Gastroesophageal sphincter (tissue), 4 donors: ENCODE results near the gene PLAGL2. TPM values are rescaled to one million over a fixed set of nuclear protein-coding genes. Genes with fewer than 3 reads are reported as not detected.

Experiments used
- ATAC-seq: fragments of 150-250 bp; one replicate; pipeline ENCODE4 v1.9.1; 2016; ENCODE audit warnings: mild to moderate bottlenecking, moderate library complexity
- H3K27ac ChIP-seq, 4 donors: fragments of 200-600 bp; sonication (generic) in 3 of 4; 1 replicate in 3 of 4; 2 replicates in 1 of 4; pipeline ENCODE4 v1.5.1; 2016 to 2019
- H3K27me3 ChIP-seq: fragments of 200-600 bp; sonication (generic); one replicate; pipeline ENCODE4 v1.5.1; 2019
- H3K36me3 ChIP-seq, 2 donors: fragments of 200-600 bp; sonication (generic); one replicate each; pipeline ENCODE4 v1.5.1; 2019; ENCODE audit warnings: control low read depth in 1 of 2
- H3K4me1 ChIP-seq, 3 donors: fragments of 200-600 bp; sonication (generic); 1 replicate in 2 of 3; 2 replicates in 1 of 3; pipeline ENCODE4 v1.5.1; 2016 to 2019; ENCODE audit warnings: control low read depth in 2 of 3
- H3K4me3 ChIP-seq, 2 donors: fragments of 200-600 bp; sonication (generic); one replicate each; pipeline ENCODE4 v1.5.1; 2019; ENCODE audit warnings: mild to moderate bottlenecking in 1 of 2, moderate library complexity in 1 of 2
- H3K9me3 ChIP-seq, 3 donors: fragments of 200-600 bp; sonication (generic); one replicate each; pipeline ENCODE4 v1.5.1; 2017 to 2019; ENCODE audit warnings: control low read depth in 2 of 3
- EP300 ChIP-seq: sonication (generic); formaldehyde crosslinking; IDR thresholded peaks from one replicate; pipeline ENCODE4 v1.6.1; 2017; ENCODE audit warnings: antibody characterized with exemption, mild to moderate bottlenecking
- POLR2A ChIP-seq, 2 donors: fragments of 450-650 bp; IDR thresholded peaks; one replicate each; pipeline ENCODE4 v1.6.1; 2017; ENCODE audit warnings: antibody characterized with exemption in 2 of 2, mild to moderate bottlenecking in 2 of 2, moderate library complexity in 1 of 2
- POLR2AphosphoS5 ChIP-seq: sonication (generic); formaldehyde crosslinking; IDR thresholded peaks from one replicate; pipeline ENCODE4 v1.6.1; 2017; ENCODE audit warnings: antibody characterized with exemption
- WGBS, 2 donors: methylation state at CpG; one replicate each; pipeline ENCODE4 v1.1.5; 2018; ENCODE audit warnings: low coverage in 1 of 2; 5-methylcytosine and 5-hydroxymethylcytosine counted together
- total RNA-seq, 4 donors: library from RNA; depleted of rRNA; stranded (reverse); fragments of >200 nt; gene quantifications; one replicate each; pipeline ENCODE4 v1.1.0, GENCODE V29; 2016
- TF ChIP-seq, protein P1 (sequence below), 4 experiments: fragments of 200-600 bp in 2 of 4; fragments of 450-650 bp in 2 of 4; sonication (generic) in 1 of 4; IDR thresholded peaks; one replicate each; pipeline ENCODE4 v1.5.1; 2017 to 2019; ENCODE audit warnings: antibody characterized with exemption in 4 of 4, mild to moderate bottlenecking in 2 of 4, moderate library complexity in 2 of 4

Gene PLAGL2
- total RNA-seq, 4 donors from 2014 or later: 5.8 to 11.0 (median 6.1) TPM

- 73% methylated on average over 3 of the region's 6 CpGs; no CpG with 5 or more reads in 1 of the 2 donors for WGBS, 2 donors
- ATAC-seq: no peak
- Histone ChIP-seq H3K4me3 (no peak overlapping the region), H3K9me3 (no peaks in the 10 kb centered on the region), H3K36me3 (peaks cover 0 to 70% of the 10 kb centered on the region in 2 donors), H3K4me1 (no peaks in the 10 kb centered on the region), H3K27me3 (no peaks in the 10 kb centered on the region), H3K27ac (no peak overlapping the region)
- TF ChIP-seq POLR2AphosphoS5 (no peak), POLR2A (IDR thresholded peaks at IDR 0.05) (no peak), EP300 (no peak)
- TF ChIP-seq, protein P1, sequence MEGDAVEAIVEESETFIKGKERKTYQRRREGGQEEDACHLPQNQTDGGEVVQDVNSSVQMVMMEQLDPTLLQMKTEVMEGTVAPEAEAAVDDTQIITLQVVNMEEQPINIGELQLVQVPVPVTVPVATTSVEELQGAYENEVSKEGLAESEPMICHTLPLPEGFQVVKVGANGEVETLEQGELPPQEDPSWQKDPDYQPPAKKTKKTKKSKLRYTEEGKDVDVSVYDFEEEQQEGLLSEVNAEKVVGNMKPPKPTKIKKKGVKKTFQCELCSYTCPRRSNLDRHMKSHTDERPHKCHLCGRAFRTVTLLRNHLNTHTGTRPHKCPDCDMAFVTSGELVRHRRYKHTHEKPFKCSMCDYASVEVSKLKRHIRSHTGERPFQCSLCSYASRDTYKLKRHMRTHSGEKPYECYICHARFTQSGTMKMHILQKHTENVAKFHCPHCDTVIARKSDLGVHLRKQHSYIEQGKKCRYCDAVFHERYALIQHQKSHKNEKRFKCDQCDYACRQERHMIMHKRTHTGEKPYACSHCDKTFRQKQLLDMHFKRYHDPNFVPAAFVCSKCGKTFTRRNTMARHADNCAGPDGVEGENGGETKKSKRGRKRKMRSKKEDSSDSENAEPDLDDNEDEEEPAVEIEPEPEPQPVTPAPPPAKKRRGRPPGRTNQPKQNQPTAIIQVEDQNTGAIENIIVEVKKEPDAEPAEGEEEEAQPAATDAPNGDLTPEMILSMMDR (IDR thresholded peaks at IDR 0.05): no peak
These were observed 27.9 kb upstream of the PLAGL2 start for GRCh38 chr20:32235331-32236047.

DNA sequence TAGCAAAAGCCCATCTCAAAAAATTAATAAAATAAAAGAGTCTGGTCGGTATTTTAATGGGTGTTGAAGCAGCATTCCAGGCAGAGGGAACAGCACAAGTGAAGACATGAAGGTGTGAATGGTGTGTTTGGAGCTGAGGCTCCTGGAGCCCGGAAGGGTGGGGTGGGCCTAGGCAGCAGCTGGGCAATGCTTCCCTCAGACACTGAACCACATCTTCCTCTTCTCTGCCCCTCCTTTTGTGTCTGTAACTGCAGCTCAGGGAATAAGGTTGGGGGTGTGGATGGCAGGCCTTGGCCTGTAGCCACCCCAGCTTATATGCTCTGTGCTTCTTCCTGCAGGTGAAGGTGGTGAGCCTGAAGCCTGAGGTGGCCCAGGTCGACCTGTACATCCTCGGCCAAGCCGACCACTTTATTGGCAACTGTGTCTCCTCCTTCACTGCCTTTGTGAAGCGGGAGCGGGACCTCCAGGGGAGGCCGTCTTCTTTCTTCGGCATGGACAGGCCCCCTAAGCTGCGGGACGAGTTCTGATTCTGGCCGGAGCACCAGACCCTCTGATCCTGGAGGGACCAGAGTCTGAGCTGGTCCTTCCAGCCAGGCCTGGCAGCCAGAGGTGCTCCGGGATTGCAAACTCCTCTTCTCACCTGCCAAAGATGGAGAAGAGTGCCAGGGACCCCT, 26.7 kb upstream of the PLAGL2 start:
- Histone ChIP-seq H3K27ac (no peak overlapping the region), H3K9me3 (no peaks in the 10 kb centered on the region), H3K36me3 (peaks cover 0 to 82% of the 10 kb centered on the region in 2 donors), H3K4me1 (no peaks in the 10 kb centered on the region), H3K27me3 (no peaks in the 10 kb centered on the region), H3K4me3 (no peak overlapping the region)
- no peak for ATAC-seq
- TF ChIP-seq POLR2A (IDR thresholded peaks at IDR 0.05) (no peak), EP300 (no peak), POLR2AphosphoS5 (no peak)
- TF ChIP-seq, protein P1 (IDR thresholded peaks at IDR 0.05): no peak
- 87 to 100% methylated on average over 1 to 2 of the region's 13 CpGs for WGBS, 2 donors

DNA sequence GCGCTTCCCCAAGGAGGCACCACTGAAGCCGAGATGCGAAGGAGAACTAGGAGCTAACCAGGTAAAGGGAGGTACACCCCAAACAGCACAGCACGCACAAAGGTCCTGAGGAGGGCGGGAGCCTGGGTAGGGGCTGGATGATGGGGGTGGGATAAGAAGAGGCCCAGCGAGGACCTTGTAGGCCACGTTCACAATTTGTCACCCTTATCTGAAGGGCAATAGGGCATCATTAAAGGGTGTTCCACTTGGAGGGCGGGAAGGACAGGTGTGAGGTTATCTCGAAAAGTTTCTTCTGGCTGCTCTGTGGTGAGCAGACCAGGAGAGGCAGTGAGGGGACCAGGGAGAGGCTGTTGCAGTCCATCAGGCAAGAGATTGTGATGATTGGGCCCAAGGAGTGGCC, 25.7 kb upstream of the PLAGL2 start:
- no peak for ATAC-seq
- Histone ChIP-seq H3K4me3 (no peak overlapping the region), H3K4me1 (no peaks in the 10 kb centered on the region), H3K9me3 (no peaks in the 10 kb centered on the region), H3K27me3 (no peaks in the 10 kb centered on the region), H3K27ac (no peak overlapping the region), H3K36me3 (peaks cover 0 to 92% of the 10 kb centered on the region in 2 donors)
- no peak for TF ChIP-seq POLR2AphosphoS5
- no peak for TF ChIP-seq POLR2A (IDR thresholded peaks at IDR 0.05)
- 85 to 90% methylated on average over 2 to 7 of the region's 9 CpGs for WGBS, 2 donors

DNA sequence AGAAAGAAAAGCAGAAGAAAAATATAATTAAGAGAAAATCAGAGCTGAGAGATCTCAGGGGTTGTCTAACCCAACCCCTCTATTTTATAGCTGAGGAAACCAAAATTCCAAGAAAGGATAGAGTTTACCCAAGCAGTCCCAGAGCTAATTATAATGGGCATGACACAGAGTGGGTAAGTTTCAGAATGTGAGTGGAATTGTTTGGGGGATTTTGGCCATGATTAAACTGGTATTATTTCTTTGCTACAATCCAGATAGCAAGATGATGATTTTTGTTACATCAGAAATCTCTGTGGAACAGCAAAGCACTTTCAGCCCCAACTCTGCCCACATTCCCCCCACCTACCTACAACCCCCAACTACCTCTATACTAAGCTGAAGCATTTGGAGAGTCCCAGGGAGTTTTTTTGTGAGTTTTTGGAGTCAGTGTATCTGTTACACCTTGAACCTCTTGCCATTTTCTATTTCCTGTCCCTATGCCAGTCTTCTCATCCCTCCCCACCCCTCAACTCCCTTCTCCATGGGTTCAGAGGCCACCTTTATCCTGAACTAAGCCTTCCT, 24.9 kb upstream of the PLAGL2 start:
- Histone ChIP-seq H3K27me3 (no peaks in the 10 kb centered on the region), H3K36me3 (peaks cover 0 to 100% of the 10 kb centered on the region in 2 donors), H3K4me1 (no peaks in the 10 kb centered on the region), H3K9me3 (no peaks in the 10 kb centered on the region), H3K27ac (no peak overlapping the region), H3K4me3 (no peak overlapping the region)
- no peak for ATAC-seq
- TF ChIP-seq POLR2A (IDR thresholded peaks at IDR 0.05): no peak
- TF ChIP-seq EP300: no peak
- TF ChIP-seq POLR2AphosphoS5: no peak
- TF ChIP-seq, protein P1 (IDR thresholded peaks at IDR 0.05): no peak

DNA sequence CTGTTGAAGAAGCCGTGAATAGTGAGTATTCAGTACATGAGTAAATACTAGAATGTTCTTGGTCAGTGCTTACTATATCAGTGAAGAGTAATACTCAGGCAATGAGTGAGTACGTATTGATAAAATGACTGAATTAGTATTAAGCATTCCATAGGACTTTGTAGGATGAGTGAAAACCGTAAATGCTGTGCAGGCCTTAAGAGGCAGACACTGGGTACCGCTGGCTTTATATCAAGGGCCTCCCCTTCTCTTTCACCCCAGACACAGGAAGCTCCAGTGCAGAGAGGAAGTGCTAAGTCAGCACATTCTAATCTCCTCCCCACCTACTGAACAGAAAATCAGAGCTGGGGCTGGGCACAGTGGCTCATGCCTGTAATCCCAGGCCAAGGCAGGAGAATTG, 24.3 kb upstream of the PLAGL2 start:
- no peak for ATAC-seq
- no peaks in the 10 kb centered on the region for H3K4me1 ChIP-seq
- H3K27me3 ChIP-seq: no peaks in the 10 kb centered on the region
- 61 to 64% methylated on average over 3 to 4 of the region's 4 CpGs for WGBS, 2 donors
- H3K27ac ChIP-seq: no peak overlapping the region
- H3K9me3 ChIP-seq: no peaks in the 10 kb centered on the region
- TF ChIP-seq EP300: no peak
- no peak for TF ChIP-seq POLR2A (IDR thresholded peaks at IDR 0.05)
- no peak for TF ChIP-seq POLR2AphosphoS5
- TF ChIP-seq, protein P1 (IDR thresholded peaks at IDR 0.05): no peak
- peaks cover 0 to 100% of the 10 kb centered on the region in 2 donors for H3K36me3 ChIP-seq
- no peak overlapping the region for H3K4me3 ChIP-seq
